ENCODE data around the gene FAM177A1.
A peak's percentile ranks its signal among the peaks of the same experiment; 100 is the strongest.
"Not testable (repeated sequence)": the region's sequence is repeated elsewhere in the genome, so short reads cannot be mapped to it uniquely, and the experiment has no call there.

The FAM177A1 gene

DNA sequence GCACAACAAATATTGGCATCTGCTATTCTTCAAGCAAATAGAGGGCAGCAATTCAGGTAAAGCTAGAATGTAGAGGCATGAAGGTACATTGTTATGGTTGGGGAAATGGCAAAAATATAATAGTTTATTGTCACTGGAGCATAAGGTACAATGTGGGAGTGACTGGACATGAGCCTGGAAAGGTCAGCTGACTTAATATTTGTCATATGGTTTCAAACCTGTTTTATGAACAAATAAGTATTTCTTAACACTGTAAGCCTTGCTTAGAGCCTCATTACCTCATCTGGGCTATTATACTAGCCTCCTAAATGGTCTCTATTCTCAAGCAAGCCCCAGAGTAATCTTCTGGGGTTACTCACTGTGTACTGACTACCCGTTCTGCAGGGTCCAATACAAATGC is 33.7 kb downstream of the FAM177A1 start:
- ATAC-seq (replicated peaks): no peak
- H3K27ac Mint-ChIP-seq: no peak overlapping the region
- H3K27me3 Mint-ChIP-seq: no peaks in the 10 kb centered on the region
- no peak overlapping the region for H3K4me3 Mint-ChIP-seq
- no peaks in the 10 kb centered on the region for H3K9me3 Mint-ChIP-seq
- peaks cover 12 to 16% of the 10 kb centered on the region in 2 donors for H3K36me3 Mint-ChIP-seq
- no peaks in the 10 kb centered on the region for H3K4me1 Mint-ChIP-seq
- DNase-seq: no peak

DNA sequence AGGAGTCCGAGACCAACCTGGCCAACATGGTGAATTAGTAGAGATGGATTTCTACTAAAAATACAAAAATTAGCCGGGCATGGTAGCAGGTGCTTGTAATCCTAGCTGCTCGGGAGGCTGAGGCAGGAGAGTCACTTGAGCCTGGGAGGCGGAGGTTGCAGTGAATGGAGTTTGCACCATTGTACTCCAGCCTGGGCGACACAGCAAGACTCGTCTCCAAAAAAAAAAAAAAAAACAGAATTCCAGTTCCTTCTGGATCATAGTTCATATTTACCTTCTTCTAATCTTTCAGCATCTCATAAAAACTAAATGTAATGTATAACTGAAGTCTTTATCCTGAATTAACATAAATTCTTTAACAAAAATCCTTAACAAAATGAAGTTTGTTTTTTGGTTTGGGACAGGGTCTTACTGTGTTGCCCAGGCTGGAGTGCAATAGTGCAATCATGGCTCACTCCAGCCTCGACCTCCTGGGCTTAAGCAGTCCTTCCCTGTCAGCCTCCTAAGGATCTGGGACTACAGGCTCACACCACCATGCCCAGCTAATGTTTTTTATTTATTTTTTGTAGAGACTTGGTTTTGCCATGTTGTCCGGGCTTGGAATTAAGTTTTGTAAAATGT is 37.6 kb downstream of the FAM177A1 start:
- Mint-ChIP-seq H3K27ac (peak overlapping the region; percentile 20), H3K4me3 (no peak overlapping the region), H3K4me1 (no peaks in the 10 kb centered on the region), H3K9me3 (no peaks in the 10 kb centered on the region), H3K27me3 (no peaks in the 10 kb centered on the region), H3K36me3 (peaks cover 25 to 29% of the 10 kb centered on the region in 2 donors)
- no peak for DNase-seq
- ATAC-seq (replicated peaks): no peak

DNA sequence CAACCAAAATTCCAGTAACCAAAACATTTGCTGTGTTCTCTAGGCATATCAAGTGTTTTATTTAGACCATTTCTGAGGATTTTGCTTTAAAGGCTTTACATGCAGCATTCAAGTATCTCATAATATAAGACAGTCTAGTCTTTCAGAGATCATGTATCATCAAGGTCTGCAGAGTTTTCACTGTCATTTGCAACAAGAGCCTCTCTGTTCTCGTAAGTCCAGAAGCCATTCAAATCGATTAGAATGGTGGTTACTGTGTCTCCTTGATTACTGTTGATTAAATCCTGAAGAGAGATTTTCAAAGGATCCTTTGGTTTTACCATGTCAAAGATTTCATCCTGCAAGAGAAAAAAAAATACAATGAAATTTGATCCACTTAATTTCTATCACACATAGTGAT is 39.4 kb downstream of the FAM177A1 start:
- H3K4me1 Mint-ChIP-seq: no peaks in the 10 kb centered on the region
- H3K4me3 Mint-ChIP-seq: no peak overlapping the region
- no peaks in the 10 kb centered on the region for H3K9me3 Mint-ChIP-seq
- peak overlapping the region; percentile 33 for H3K27ac Mint-ChIP-seq
- peaks cover 23 to 25% of the 10 kb centered on the region in 2 donors for H3K36me3 Mint-ChIP-seq
- no peak for DNase-seq
- H3K27me3 Mint-ChIP-seq: no peaks in the 10 kb centered on the region
- ATAC-seq (replicated peaks): no peak

DNA sequence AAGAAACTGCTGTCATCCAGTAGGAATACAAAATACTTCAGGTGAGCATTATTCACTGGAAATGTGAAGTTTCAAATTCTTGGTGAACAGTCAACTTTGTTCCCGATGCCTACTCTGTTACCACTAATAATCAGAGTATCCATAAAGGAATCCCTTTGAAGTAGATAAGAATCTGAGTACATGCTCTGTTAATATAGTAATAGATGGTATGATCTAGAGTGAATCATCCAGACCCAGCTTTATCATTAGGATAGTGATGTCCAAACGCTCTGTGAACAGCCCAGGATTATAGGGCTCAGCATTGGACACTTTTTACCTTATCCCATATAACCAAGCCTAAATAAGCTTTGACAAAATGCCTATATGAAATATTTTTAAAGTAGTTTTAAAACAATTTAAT is 42.4 kb downstream of the FAM177A1 start:
- Mint-ChIP-seq H3K36me3 (peaks cover 30 to 35% of the 10 kb centered on the region in 2 donors), H3K27me3 (no peaks in the 10 kb centered on the region)

DNA sequence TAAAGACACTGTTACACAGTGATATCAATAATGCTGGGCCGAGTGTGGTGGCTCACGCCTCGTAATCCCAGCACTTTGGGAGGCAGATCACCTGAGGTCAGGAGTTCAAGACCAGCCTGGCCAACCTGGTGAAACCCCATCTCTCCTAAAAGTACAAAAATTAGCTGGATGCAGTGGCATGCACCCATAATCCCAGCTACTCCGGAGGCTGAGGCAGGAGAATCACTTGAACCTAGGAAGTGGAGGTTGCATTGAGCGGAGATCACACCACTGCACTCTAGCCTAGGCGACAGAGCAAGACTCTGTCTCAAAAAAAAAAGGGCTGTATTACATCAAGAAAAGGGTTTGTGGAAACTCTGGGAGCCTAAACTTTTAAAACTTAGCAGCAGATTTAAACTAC is 48.6 kb downstream of the FAM177A1 start:
- H3K4me3 Mint-ChIP-seq; ATAC-seq (replicated peaks); H3K27ac Mint-ChIP-seq; H3K27me3 Mint-ChIP-seq; H3K4me1 Mint-ChIP-seq; DNase-seq; H3K9me3 Mint-ChIP-seq: not testable (repeated sequence)
- peaks cover 20 to 25% of the 10 kb centered on the region in 2 donors for H3K36me3 Mint-ChIP-seq

More for the DNA sequence above, 42.4 kb downstream of the FAM177A1 start:
- no peak overlapping the region for H3K4me3 Mint-ChIP-seq
- H3K9me3 Mint-ChIP-seq: no peaks in the 10 kb centered on the region
- no peak overlapping the region for H3K27ac Mint-ChIP-seq
- DNase-seq: no peak
- no peaks in the 10 kb centered on the region for H3K4me1 Mint-ChIP-seq
- no peak for ATAC-seq (replicated peaks)

DNA sequence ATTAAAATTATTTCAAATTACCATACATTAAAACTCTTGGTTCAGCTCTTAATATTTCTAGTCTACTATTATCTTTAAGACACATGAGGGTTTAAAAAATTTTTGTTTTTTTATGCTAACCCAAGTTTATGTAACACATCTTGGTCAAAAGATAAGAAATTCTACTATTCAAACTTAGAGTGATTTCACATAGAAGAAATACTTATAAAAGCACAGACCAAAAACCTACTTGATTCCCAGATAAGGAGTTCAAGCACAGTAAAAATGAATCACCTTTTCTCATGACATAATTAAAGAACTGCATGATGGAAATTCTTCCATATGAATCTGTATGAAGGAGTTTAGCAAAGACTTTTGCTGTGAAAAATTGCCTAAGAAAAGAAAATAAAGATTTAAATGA is 61.8 kb downstream of the FAM177A1 start:
- Mint-ChIP-seq H3K4me1 (no peaks in the 10 kb centered on the region), H3K27ac (no peak overlapping the region)

DNA sequence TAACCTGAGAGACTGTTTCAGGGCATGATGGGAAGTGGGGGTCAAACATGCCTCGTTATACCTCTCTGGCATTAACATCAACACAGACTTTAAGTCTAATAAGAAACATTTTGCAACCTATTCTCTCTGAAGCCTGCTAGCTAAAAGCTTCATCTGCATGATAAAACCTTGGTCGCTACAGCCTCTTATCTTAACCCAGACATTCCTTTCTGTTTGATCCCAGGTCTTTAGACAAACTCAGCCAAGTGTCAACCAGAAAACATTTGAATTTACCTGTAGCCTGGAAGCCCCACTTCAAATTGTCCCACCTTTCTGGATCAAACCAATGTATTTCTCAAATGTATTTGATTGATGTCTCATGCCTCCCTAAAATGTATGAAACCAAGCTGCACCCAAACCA is 66.6 kb downstream of the FAM177A1 start:
- no peak overlapping the region for H3K4me3 Mint-ChIP-seq

More for the DNA sequence above, 61.8 kb downstream of the FAM177A1 start:
- no peak for ATAC-seq (replicated peaks)
- Mint-ChIP-seq H3K4me3 (no peak overlapping the region), H3K36me3 (peaks cover 31 to 38% of the 10 kb centered on the region in 2 donors), H3K27me3 (no peaks in the 10 kb centered on the region), H3K9me3 (peaks cover 0 to 4% of the 10 kb centered on the region in 2 donors)
- no peak for DNase-seq

DNA sequence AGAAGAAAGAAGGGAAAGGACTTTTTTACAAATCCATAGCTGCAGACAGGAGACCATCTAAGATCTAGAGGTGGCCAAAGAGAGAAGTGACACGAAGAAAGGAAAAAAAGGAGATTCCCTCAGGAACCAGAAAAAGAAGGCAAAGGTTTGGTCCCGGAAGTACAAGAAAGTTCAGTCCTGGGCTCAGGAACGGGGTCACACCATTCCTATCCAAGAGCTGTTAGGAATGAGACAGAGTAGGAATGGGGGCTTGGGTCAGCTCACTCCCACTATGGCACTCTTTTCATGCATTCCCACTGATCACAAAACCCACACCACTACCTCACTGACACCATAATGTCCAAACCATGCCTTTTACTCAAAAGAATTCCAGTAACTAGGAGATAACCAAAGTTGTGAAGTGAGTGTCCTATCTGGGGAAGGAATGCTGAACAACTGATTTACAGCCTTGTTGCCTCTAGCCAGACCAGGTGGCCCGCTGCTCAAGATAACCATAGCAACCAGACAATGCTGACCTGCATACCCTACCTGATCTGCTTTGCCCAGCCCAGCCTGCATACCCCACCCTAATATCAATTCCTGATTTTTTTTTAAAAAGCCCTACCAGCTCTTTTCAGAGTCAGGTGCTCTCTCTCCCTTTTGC is 67.4 kb downstream of the FAM177A1 start:
- H3K27me3 Mint-ChIP-seq: no peaks in the 10 kb centered on the region
- peaks cover 0 to 4% of the 10 kb centered on the region in 2 donors for H3K9me3 Mint-ChIP-seq
- H3K36me3 Mint-ChIP-seq: peaks cover 42 to 53% of the 10 kb centered on the region in 2 donors
- no peak for ATAC-seq (replicated peaks)
- H3K4me1 Mint-ChIP-seq: peaks cover 16 to 17% of the 10 kb centered on the region in 2 donors
- DNase-seq: no peak
- H3K27ac Mint-ChIP-seq: no peak overlapping the region
- no peak overlapping the region for H3K4me3 Mint-ChIP-seq

More for the DNA sequence above, 66.6 kb downstream of the FAM177A1 start:
- no peaks in the 10 kb centered on the region for H3K27me3 Mint-ChIP-seq
- H3K27ac Mint-ChIP-seq: no peak overlapping the region
- peaks cover 9 to 13% of the 10 kb centered on the region in 2 donors for H3K4me1 Mint-ChIP-seq
- DNase-seq (no peak), ATAC-seq (replicated peaks) (no peak)
- H3K36me3 Mint-ChIP-seq: peaks cover 42 to 53% of the 10 kb centered on the region in 2 donors
- peaks cover 0 to 4% of the 10 kb centered on the region in 2 donors for H3K9me3 Mint-ChIP-seq

DNA sequence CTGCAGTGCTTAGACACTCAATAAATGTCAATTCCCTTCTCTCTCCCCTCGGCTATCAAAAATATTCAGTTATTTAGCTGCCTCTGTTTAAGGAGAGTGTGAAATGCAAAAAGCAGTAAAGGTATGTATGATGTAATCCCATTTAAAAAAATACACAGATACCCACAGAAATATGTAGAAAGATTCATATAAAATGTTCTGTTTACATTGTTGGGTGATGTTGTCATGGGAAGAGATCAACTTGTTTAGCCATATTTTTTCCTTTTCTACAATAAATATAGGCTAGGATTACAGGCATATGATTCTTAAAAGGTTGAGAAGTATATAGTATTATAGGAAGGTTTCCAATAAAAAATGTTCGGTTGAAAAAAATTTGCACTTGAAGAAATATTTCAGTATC is 68.0 kb downstream of the FAM177A1 start:
- Mint-ChIP-seq H3K4me1 (peaks cover 16 to 22% of the 10 kb centered on the region in 2 donors), H3K27ac (no peak overlapping the region), H3K36me3 (peaks cover 42 to 53% of the 10 kb centered on the region in 2 donors), H3K4me3 (no peak overlapping the region), H3K9me3 (peaks cover 0 to 4% of the 10 kb centered on the region in 2 donors), H3K27me3 (no peaks in the 10 kb centered on the region)
- DNase-seq: no peak
- ATAC-seq (replicated peaks): no peak

DNA sequence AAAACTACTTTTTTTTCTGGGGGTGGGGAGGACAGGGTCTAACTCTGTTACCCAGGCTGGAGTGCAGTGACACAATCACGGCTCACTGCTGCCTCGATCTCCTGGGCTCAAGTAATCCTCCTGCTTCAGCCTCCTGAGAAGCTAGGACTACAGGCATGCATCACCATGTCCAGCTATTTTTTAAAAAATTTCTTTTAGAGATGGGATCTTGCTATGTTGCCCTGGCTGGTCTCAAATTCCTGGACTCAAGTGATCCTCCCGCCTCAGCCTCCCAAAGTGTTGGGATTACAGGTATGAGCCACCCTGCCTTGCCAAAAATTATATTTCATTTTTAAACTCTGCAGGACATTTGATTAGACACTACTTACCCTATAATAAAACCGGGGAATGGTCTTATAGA is 70.2 kb downstream of the FAM177A1 start:
- H3K9me3 Mint-ChIP-seq: peaks cover 0 to 4% of the 10 kb centered on the region in 2 donors
- H3K36me3 Mint-ChIP-seq: peaks cover 42 to 55% of the 10 kb centered on the region in 2 donors
- no peak overlapping the region for H3K4me3 Mint-ChIP-seq
- no peak overlapping the region for H3K27ac Mint-ChIP-seq
- no peak for DNase-seq
- peaks cover 23 to 43% of the 10 kb centered on the region in 2 donors for H3K4me1 Mint-ChIP-seq
- no peak for ATAC-seq (replicated peaks)
- no peaks in the 10 kb centered on the region for H3K27me3 Mint-ChIP-seq

DNA sequence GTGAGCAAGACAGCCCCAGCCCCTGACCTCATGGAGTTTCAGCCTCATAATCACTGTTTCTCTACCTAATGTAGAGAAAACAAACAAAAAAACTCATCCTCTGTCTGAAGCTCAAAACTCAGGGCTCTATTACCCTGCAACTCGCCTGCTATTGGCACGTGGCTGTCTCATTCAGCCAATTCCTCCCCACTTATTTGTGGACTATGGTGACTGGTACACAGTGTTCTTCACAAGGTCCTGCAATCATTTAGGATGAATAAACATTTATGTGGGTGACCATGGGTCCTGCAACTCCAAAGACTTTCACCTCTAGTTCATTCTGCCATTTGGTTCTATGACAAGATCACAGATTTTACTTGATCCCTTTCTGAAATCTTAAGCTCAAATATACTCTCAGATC is 71.0 kb downstream of the FAM177A1 start:
- Mint-ChIP-seq H3K36me3 (peaks cover 34 to 46% of the 10 kb centered on the region in 2 donors), H3K4me3 (no peak overlapping the region), H3K4me1 (peaks cover 23 to 43% of the 10 kb centered on the region in 2 donors), H3K27ac (no peak overlapping the region), H3K27me3 (no peaks in the 10 kb centered on the region), H3K9me3 (no peaks in the 10 kb centered on the region)
- no peak for DNase-seq
- ATAC-seq (replicated peaks): no peak

DNA sequence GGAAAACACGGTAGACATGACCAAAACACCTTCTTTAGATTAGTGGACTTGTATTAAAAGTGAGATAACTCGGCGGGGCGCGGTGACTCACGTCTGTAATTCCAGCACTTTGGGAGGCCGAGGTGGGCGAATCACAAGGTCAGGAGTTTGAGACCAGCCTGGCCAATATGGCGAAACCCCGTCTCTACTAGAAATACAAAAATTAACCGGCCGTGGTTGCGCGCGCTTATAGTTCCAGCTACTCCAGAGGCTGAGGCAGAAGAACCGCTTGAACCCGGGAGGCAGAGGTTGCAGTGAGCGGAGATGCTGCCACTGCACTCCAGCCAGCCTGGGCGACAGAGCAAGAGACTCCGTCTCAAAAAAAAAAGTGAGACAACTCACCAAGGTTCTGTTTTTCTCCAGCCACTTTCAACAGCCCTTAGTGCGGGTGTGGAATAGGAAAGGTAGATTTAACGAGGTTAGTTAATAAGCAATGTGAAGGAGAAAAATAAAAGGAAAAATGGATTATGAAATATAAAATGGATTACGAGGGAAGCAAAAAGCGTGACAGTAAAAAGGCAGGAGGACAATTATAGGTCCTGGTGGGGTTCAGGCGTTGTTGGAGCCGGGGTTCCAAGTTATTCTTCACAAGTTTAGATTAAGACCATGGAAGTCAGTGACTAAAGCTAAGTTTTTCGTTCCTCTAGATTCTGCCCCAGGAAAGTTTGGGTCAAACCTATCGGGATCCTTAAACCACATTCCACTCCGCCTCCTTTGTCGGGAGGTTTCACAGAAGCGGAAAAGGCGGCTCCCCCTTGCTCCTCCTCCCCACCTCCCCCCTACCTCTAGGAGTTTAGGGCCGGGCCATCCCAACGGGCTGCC is 75.2 kb downstream of the FAM177A1 start:
- Mint-ChIP-seq H3K4me1 (peaks cover 29 to 66% of the 10 kb centered on the region in 2 donors), H3K36me3 (peaks cover 11 to 24% of the 10 kb centered on the region in 2 donors), H3K27me3 (no peaks in the 10 kb centered on the region), H3K9me3 (no peaks in the 10 kb centered on the region), H3K4me3 (peak overlapping the region; percentile 88 to 95), H3K27ac (peak overlapping the region; percentile 99)
- peak in 1 of 2 donors; percentile 2 for ATAC-seq (replicated peaks)
- peak; percentile 3 for DNase-seq

DNA sequence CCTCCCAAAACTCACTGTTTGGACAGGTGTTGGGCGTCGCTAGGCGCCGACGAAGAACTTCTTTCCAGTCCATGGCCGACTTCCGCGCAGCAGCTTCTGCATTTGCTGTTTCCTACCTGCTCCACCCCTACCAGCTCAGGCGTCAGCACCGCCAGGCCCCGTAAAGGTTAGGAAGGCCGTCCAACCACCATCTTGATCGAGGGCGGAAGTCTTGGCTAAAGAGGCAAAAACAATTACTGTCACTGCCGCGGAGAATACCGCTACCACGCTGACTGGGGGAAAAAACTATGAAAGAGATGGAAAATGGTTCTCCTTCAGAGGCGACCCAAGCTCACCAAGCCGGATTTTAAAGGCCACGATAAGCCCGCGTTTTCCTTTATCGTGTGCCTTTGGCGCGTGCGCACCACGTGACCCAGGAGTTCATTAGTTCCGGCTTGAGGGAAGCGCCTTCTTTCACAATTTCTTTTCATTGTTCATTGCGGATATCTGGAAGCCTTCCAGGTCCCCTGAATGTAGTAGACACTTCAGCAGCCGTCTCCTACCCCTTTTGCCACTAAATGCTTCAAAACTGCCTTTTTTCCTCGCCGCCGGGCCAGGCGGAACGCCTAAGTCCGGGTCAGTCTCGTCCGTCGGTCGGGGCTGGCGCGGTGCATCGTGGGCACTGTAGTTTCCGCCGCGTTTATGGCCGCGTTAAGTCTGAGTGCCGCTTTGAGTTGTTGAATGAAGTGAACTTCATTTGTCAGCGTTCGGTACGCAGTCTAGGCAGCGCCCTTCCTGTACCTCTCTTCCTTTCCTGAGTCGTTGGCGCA is 76.0 kb downstream of the FAM177A1 start, which contains the start of the genes PPP2R3C and PRORP:
Gene PPP2R3C (minus strand): TSS at position 104 of the 809 bp plus-strand sequence. CDS start 31 bp downstream, at position 73.
Gene PRORP (plus strand): TSS at position 666 of the 809 bp plus-strand sequence. CDS start 694 bp downstream, outside the sequence.
- peaks cover 26 to 62% of the 10 kb centered on the region in 2 donors for H3K4me1 Mint-ChIP-seq
- no peaks in the 10 kb centered on the region for H3K9me3 Mint-ChIP-seq
- peak; percentile 90 for DNase-seq
- peaks cover 11 to 21% of the 10 kb centered on the region in 2 donors for H3K36me3 Mint-ChIP-seq
- no peaks in the 10 kb centered on the region for H3K27me3 Mint-ChIP-seq
- peak within 1 kb of the TSS; percentile 99 for H3K27ac Mint-ChIP-seq
- ATAC-seq (replicated peaks): peak; percentile 90 to 92
- peak within 1 kb of the TSS; percentile 88 to 95 for H3K4me3 Mint-ChIP-seq
